ENCODE data around the gene CTXND1.
A peak's percentile ranks its signal among the peaks of the same experiment; 100 is the strongest.

CTXND1 gene

DNA sequence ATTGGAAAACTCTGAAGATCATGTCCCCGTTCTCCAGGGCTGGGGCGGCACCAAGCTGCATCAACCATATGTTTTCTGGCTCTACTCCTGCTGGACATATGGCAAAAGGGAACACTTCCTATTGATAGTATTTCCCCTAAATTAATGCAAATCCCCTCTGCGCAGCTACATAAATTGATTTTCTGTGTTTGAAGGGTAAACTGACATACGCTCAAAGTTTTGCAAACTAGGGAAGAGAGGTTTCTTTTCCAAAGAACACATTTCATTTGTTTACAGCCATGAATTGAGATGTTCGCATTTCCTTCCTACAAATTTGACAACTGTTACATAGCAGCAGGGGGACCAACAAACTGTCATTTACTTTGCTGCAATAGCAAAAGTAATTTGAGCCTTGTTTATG lies 35.9 kb downstream of the CTXND1 start:
- in situ Hi-C loops (cut with HindIII; ENCODE audit: low pct_unique_long_range_greater_than_20kb, low sequenced_read_pairs), result no loop called here
- no peak for TF ChIP-seq JUND (IDR thresholded peaks at IDR 0.05; ENCODE audit: low read depth)
- no peak for DNase-seq (ENCODE audit: low read depth in 1 of 2, low spot score in 1 of 2)

DNA sequence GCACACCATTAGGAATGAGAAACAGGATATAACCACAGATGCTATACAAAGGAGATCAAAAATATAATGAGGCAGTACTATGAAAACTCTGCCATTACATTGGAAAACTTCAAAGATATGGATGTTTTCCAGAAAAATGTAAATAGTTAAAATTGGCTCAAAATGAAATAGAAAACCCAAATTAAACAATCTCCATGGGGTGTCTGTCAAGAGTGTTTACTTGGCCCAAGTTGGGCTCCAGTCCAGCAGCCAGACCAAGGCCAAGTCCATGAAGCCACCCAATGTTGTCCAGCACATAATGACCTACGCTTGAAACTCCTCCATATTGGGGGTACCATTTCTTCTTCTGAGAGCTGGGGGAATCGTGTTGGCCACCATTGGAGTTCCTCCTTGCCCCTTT lies 37.1 kb downstream of the CTXND1 start:
- TF ChIP-seq JUND (IDR thresholded peaks at IDR 0.05; ENCODE audit: low read depth), result no peak
- DNase-seq (ENCODE audit: low read depth in 1 of 2, low spot score in 1 of 2), result no peak
- in situ Hi-C loops (cut with HindIII; ENCODE audit: low pct_unique_long_range_greater_than_20kb, low sequenced_read_pairs), result no loop called here

- no peak for TF ChIP-seq JUND (IDR thresholded peaks at IDR 0.05; ENCODE audit: low read depth)
- DNase-seq (ENCODE audit: low read depth in 1 of 2, low spot score in 1 of 2), result no peak
- in situ Hi-C loops (cut with HindIII; ENCODE audit: low pct_unique_long_range_greater_than_20kb, low sequenced_read_pairs), result no loop called here
Measured at GRCh38 chr15:80211976-80212375, 40.0 kb downstream of the CTXND1 start.

GRCh38 chr15:80210611-80211573 lies 41.1 kb downstream of the CTXND1 start:
- in situ Hi-C loops (cut with HindIII; ENCODE audit: low pct_unique_long_range_greater_than_20kb, low sequenced_read_pairs), result no loop called here
- DNase-seq (ENCODE audit: low read depth in 1 of 2, low spot score in 1 of 2), result no peak
- no peak for TF ChIP-seq JUND (IDR thresholded peaks at IDR 0.05; ENCODE audit: low read depth)

GRCh38 chr15:80208758-80209734 lies 43.0 kb downstream of the CTXND1 start:
- in situ Hi-C loops (cut with HindIII; ENCODE audit: low pct_unique_long_range_greater_than_20kb, low sequenced_read_pairs), result no loop called here
- DNase-seq (ENCODE audit: low read depth in 1 of 2, low spot score in 1 of 2), result no peak

GRCh38 chr15:80207887-80208286 lies 44.1 kb downstream of the CTXND1 start:
- DNase-seq (ENCODE audit: low read depth in 1 of 2, low spot score in 1 of 2), result no peak
- in situ Hi-C loops (cut with HindIII; ENCODE audit: low pct_unique_long_range_greater_than_20kb, low sequenced_read_pairs), result no loop called here
- no peak for TF ChIP-seq JUND (IDR thresholded peaks at IDR 0.05; ENCODE audit: low read depth)

More at GRCh38 chr15:80208758-80209734, 43.0 kb downstream of the CTXND1 start:
- TF ChIP-seq JUND (IDR thresholded peaks at IDR 0.05; ENCODE audit: low read depth), result no peak

GRCh38 chr15:80204231-80204630 lies 47.8 kb downstream of the CTXND1 start:
- no peak for DNase-seq (ENCODE audit: low read depth in 1 of 2, low spot score in 1 of 2)
- no peak for TF ChIP-seq JUND (IDR thresholded peaks at IDR 0.05; ENCODE audit: low read depth)
- in situ Hi-C loops (cut with HindIII; ENCODE audit: low pct_unique_long_range_greater_than_20kb, low sequenced_read_pairs), result no loop called here

GRCh38 chr15:80203361-80203885 lies 48.6 kb downstream of the CTXND1 start:
- no peak for TF ChIP-seq JUND (IDR thresholded peaks at IDR 0.05; ENCODE audit: low read depth)
- in situ Hi-C loops (cut with HindIII; ENCODE audit: low pct_unique_long_range_greater_than_20kb, low sequenced_read_pairs), result no loop called here
- no peak for DNase-seq (ENCODE audit: low read depth in 1 of 2, low spot score in 1 of 2)

DNA sequence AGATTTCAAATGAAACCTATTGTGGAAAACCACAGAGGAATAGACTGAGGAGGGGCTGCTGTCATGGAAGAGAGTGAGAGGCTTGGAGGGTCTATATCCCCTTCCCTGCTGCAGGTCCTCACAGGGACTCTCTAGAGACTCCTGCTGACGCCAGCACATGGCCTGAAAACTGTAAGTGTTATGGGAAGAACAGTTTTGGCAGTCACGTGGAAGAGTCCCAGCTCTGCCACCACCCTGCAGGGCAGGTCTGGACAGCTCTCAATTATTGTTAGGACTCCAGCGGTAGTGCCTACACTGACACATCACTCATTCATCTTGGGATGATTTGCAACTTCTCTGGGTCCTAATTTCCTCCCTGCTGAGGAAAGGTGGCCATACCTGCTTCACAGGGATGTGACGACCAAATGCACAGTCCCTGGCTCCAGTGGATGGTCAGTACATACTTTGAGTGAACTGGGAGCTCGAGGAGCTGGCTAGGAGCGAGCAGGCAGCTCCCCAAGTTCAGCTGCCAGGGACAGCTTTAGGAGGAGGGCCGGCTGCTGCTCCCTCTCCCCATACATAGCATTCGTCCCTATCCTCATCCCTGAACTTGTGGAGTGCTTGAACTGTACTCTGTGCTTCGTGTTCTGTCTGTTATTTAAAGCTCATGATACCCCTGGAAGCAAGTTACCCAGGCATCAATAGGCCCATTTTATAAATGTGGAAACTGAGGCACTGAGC lies 49.2 kb downstream of the CTXND1 start:
- in situ Hi-C loops (cut with HindIII; ENCODE audit: low pct_unique_long_range_greater_than_20kb, low sequenced_read_pairs), result no loop called here
- no peak for TF ChIP-seq JUND (IDR thresholded peaks at IDR 0.05; ENCODE audit: low read depth)
- peak; percentile 32 to 64 for DNase-seq (ENCODE audit: low read depth in 1 of 2, low spot score in 1 of 2)

GRCh38 chr15:80202016-80202315 lies 50.0 kb downstream of the CTXND1 start:
- TF ChIP-seq JUND (IDR thresholded peaks at IDR 0.05; ENCODE audit: low read depth), result no peak
- in situ Hi-C loops (cut with HindIII; ENCODE audit: low pct_unique_long_range_greater_than_20kb, low sequenced_read_pairs), result no loop called here
- DNase-seq (ENCODE audit: low read depth in 1 of 2, low spot score in 1 of 2), result no peak

- in situ Hi-C loops (cut with HindIII; ENCODE audit: low pct_unique_long_range_greater_than_20kb, low sequenced_read_pairs), result no loop called here
- no peak for DNase-seq (ENCODE audit: low read depth in 1 of 2, low spot score in 1 of 2)
- TF ChIP-seq JUND (IDR thresholded peaks at IDR 0.05; ENCODE audit: low read depth), result no peak
Measured at GRCh38 chr15:80201256-80202015, 50.6 kb downstream of the CTXND1 start.

All from T47D (cell line).